Medulla oblongata (tissue), 1 donor: ENCODE measurements around the gene OVOL2.
"Not testable (repeated sequence)": the region's sequence is repeated elsewhere in the genome, so short reads cannot be mapped to it uniquely, and the experiment has no call there.

Experiments used
- DNase-seq: peaks from one replicate; pipeline ENCODE4 v3.0.0-alpha.2; 2015; ENCODE audit errors: extremely low spot score

The OVOL2 gene

GRCh38 chr20:18057101-18057993 lies at the start of gene OVOL2:
Gene OVOL2, minus strand, starts transcription at chr20:18057916. Its CDS starts 282 bp downstream, at chr20:18057634.
- no peak for DNase-seq

DNA sequence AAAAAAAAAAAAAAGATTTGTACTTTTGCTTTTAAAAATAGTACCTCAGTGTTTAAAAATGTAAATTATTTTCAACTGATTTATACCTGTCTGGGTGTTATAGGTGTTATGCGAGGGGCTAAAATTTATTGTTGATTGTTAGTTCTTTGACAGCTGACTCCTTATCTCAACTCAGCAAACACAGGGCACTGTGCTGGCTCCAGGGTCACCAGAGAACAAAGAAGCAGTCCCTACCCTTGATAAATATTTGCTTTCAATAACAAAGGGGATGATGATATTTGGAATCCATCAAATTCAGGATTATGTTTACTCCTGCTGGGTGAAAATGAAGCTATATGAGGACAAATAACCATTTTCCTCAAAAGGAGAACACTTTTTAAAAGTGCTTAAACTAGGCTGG lies 45.8 kb upstream of the OVOL2 start:
- DNase-seq, result no peak

- DNase-seq, result no peak
Measured at GRCh38 chr20:18101125-18101810, 43.6 kb upstream of the OVOL2 start.

GRCh38 chr20:18100569-18100968 lies 42.9 kb upstream of the OVOL2 start:
- DNase-seq, result not testable (repeated sequence)

DNA sequence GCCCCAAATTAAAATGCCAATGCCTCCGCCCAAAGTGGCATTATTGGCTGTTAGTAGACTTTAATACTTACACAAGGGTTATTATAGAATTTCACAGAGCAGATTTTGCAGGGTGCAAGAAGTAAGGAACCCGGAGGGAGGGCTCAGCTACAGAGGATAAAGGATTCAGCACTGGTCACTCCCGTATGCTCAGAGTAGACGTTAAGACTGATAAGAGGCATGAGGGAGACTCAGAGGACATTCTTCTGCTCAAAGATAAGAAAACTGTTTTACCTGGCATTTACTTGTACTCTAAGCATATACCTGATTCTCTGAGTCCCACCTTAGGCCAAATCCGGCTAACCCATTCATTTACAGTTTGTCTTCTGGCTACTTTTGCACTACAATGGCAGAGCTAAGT lies 36.5 kb upstream of the OVOL2 start:
- DNase-seq, result no peak

GRCh38 chr20:18093388-18093787 lies 35.7 kb upstream of the OVOL2 start:
- no peak for DNase-seq

GRCh38 chr20:18092890-18093289 lies 35.2 kb upstream of the OVOL2 start:
- no peak for DNase-seq

DNA sequence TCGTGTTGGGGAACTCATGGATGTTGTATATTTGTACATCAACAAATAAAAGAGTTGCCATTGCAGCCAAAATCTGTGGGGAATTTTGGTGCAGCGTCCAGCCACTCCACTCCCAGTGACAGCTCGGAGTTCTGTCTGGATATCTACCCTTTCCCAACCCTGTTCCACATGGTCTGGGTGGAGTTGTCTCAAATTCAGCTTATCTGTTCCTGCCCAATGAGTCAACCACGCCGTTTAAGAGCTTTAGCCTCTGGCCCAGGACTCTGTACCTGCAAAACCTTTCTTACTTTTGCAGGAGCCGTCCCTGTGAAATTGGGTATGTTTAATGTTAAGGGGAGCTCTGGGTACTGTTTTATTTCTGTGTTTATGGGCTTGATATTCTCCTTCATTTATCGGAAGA lies 33.9 kb upstream of the OVOL2 start:
- no peak for DNase-seq

DNA sequence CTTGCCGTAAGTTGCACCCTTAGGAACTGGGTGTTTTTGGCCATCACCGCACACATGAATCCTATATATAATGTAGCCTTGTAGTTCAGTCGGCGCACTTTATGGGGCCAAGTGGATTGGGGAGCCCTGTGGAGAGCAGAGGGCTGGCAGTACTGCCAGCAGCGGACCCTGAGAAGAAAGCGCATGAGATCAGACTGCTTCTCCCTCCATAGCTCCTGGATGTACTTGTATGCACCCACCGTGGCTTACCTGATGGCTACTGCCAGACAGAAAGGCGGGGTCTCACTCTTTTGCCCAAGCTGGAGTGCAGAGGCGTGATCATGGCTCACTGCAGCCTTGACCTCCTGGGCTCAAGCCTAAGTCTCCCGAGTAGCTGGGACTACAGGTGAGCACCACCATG lies 32.8 kb upstream of the OVOL2 start:
- DNase-seq, result no peak

GRCh38 chr20:18090044-18090443 lies 32.3 kb upstream of the OVOL2 start:
- no peak for DNase-seq

DNA sequence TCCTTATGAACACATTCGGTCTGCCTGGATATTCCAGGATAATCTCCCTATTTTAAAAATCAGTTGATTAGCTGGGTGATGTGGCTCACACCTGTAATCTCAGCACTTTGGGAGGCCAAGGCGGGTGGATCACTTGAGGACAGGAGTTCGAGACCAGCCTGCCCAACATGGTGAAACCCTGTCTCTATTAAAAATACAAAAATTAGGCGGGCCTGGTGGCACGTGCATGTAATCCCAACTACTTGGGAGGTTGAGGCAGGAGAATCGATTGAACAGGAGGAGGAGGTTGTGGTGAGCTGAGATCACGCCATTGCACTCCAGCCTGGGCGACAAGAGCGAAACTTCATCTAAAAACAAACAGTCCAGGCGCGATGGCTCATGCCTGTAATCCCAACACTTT lies 31.1 kb upstream of the OVOL2 start:
- DNase-seq, result not testable (repeated sequence)

GRCh38 chr20:18088298-18088697 lies 30.6 kb upstream of the OVOL2 start:
- not testable (repeated sequence) for DNase-seq

- no peak for DNase-seq
Measured at GRCh38 chr20:18087054-18087453, 29.3 kb upstream of the OVOL2 start.

GRCh38 chr20:18080836-18081235 lies 23.1 kb upstream of the OVOL2 start:
- not testable (repeated sequence) for DNase-seq

GRCh38 chr20:18079756-18080353 lies 22.1 kb upstream of the OVOL2 start:
- DNase-seq, result no peak

GRCh38 chr20:18077157-18077556 lies 19.4 kb upstream of the OVOL2 start:
- DNase-seq, result no peak

DNA sequence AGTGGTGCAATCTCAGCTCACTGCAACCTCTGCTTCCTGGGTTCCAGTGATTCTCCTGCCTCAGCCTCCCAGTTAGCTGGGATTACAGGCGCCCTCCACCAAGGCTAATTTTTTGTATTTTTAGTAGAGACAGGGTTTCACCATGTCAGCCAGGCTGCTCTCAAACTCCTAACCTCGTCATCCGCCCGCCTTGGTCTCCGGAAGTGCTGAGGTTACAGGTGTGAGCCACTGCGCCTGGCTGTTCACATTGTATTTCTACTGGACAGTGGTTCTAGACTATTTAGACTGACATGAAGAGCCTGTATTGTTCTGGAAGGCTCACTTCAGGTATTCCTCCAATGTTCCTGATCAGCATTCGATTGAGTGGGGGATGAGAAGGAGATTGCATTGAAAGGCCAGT lies 14.8 kb upstream of the OVOL2 start:
- DNase-seq, result no peak

GRCh38 chr20:18066421-18067333 lies 9.0 kb upstream of the OVOL2 start:
- no peak for DNase-seq

DNA sequence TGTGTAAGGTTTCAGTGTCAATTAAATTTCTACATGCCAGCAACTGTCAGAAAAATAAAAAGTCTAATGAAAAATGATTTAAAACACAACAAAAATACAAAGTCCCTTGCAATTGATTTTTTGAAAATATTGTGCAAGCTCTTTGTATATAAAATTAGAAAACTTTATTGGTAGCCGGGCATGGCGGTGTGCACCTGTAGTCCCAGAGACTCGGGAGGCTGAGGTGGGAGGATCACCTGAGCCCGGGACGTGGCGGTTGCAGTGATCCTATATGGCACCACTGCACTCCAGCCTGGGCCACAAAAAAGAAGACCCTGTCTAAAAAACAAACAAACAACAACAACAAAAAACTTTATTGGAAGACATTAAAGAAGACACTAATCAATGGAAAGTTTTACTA lies 6.0 kb upstream of the OVOL2 start:
- no peak for DNase-seq

DNA sequence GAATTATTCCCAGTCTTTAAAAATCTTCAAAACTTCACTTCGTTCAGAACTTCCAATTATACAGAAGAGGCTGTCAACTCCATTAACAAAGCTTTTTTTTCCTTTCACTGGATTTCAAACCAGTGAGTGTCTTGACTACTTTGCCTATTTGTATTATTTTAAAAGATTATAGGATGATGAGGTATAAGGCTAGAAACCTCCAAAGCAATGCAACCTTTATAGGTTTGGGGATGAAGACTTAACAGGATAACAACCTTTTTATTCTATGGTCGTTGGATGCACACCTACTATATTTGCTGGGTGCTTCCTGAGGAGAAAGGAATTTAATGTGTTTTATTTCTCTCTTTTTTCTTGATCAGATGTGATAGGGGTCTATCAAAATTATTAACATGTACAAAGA lies 1.9 kb upstream of the OVOL2 start:
- DNase-seq, result no peak

- DNase-seq, result no peak
Measured at GRCh38 chr20:18058661-18059467, 1.1 kb upstream of the OVOL2 start.
